Fibroblast of lung (primary cell): Measurements from ENCODE around the gene MRPL33.

Experiments used
- EZH2 ChIP-seq: IDR thresholded peaks from 2 replicates; pipeline ENCODE4 v1.5.1; 2012; ENCODE audit warnings: low read length, control low read depth, mild to moderate bottlenecking; ENCODE audit errors: missing control alignments
- TF ChIP-seq, protein P1 (sequence below), 2 donors: IDR thresholded peaks in 1 of 2; conservative IDR thresholded peaks in 1 of 2; 1 replicate in 1 of 2; 2 replicates in 1 of 2; pipeline ENCODE4 v1.5.1; 2011 to 2012; ENCODE audit warnings: low read length in 2 of 2, control low read depth in 1 of 2, inconsistent platforms in 1 of 2, low read depth in 1 of 2, mild to moderate bottlenecking in 1 of 2

DNA sequence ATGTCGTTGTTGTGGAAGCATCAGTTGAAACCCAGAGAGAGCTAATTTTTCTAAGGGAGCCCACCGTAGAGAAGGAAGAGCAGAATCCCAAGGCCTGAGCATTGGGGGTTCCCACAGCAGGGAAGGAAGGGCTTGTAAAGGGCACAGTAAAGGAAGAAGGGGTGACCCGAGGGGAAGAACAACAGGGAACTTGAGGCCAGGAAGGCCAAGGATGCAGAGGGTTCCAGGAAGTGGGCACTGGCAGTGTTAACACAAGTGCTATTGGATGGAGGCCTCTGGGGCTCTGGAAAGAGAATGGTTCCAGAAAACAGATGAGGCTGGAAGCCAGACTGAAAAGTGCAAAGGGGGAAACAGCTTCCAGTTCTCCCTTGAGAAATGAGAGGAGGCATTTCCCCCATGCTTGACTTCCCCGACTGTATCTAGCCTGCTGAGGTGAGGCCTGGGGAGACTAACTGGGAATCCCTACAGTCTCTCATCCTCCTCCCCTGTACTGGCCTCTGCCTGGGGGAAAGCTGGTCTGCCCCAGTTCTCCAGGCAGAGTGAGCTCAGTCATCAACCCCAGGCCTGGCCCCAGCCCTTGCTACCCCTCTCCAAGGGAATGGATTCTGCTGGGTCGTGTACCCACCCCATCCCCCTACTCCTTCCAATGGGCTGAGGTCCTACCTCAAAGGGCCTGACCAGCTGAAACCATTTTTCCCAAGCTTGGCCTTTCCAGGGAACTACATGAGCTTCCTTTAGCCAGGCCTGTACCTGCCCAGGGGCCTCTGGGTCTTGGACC lies 43.2 kb upstream of the MRPL33 start:
- TF ChIP-seq, protein P1, sequence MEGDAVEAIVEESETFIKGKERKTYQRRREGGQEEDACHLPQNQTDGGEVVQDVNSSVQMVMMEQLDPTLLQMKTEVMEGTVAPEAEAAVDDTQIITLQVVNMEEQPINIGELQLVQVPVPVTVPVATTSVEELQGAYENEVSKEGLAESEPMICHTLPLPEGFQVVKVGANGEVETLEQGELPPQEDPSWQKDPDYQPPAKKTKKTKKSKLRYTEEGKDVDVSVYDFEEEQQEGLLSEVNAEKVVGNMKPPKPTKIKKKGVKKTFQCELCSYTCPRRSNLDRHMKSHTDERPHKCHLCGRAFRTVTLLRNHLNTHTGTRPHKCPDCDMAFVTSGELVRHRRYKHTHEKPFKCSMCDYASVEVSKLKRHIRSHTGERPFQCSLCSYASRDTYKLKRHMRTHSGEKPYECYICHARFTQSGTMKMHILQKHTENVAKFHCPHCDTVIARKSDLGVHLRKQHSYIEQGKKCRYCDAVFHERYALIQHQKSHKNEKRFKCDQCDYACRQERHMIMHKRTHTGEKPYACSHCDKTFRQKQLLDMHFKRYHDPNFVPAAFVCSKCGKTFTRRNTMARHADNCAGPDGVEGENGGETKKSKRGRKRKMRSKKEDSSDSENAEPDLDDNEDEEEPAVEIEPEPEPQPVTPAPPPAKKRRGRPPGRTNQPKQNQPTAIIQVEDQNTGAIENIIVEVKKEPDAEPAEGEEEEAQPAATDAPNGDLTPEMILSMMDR (conservative IDR thresholded peaks at IDR 0.05 in 1 of 2, IDR thresholded peaks at IDR 0.05 in 1 of 2; ENCODE audit: low read depth in 1 of 2, low read length in 2 of 2), result no peak
- no peak for TF ChIP-seq EZH2
